Erythroblast (primary cell): Measurements from ENCODE around the gene ARL6IP4.

Experiments used
- DNase-seq, 2 experiments: peaks; one replicate each; lab custom pipeline; 2025; lab: John Stamatoyannopoulos, UW
- GATA1 ChIP-seq: IDR thresholded peaks from 2 replicates; pipeline ENCODE4 v1.6.1; 2011; ENCODE audit warnings: low read depth, mild to moderate bottlenecking, control low read depth, low read length, moderate library complexity
- POLR2A ChIP-seq: IDR thresholded peaks from 2 replicates; pipeline ENCODE4 v1.6.1; 2011; ENCODE audit warnings: mild to moderate bottlenecking, low read length

Gene ARL6IP4

DNA sequence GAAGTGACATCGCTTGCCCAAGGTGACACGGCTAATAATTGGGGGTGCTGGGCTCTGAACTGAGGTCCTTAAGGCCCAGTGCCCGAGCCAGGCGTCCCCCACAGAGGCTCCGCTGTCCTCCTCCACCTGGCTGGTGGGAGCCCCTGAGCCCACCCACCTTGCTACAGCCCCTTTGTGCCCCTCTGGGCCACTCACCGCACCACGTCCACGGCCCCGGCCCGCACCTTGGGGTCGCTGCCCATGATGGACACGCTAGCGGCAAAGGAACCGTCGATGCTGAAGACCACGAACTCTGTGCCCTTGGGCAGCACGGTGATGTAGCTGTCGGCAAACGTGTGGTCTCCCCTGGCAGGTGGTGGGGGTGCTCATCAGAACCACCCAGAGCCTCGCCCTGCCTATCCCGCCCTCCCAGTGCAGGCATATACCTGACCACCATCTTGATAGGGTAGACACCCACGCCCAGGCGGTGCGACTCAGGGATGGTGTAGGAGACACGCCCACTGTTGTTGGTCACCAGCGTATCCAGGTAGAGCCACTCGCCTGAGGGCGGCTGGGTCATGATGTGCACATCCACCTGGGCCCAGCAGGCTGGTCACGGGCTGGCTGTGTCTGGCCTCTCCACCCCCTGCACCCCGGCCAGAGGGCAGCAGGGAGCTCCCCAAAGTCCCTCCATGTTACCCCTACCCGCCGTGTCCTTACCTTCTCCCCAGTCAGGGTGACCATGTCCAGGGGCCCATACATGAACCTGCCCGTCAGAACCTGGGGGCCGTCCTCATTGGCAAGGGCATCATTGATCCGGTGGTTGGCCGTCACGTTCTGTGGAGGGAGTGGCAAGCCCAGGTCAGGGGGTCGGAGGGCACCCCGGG, 6.8 kb downstream of the ARL6IP4 start:
- DNase-seq = no peak

DNA sequence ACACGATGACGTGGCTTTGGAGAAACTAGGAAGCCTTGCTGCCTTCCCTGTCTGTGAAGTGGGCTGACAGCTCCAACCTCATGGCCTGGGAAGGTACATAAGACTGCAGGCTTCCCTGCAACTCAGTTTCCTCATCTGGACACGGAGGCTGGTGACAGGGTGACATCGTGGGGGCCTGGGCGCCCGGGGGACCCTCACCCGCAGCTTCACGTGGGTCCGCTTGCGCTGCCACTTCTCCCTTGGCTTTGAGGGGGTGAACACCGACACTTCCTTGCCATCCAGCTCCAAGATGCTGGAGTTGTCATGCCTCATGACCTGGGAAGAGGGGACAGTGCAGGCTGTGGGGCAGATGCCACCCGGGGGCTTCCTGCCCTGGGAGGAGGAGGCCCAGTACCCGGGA, 7.6 kb downstream of the ARL6IP4 start:
- no peak for TF ChIP-seq POLR2A
- TF ChIP-seq GATA1 = no peak

More for the DNA sequence above, 6.8 kb downstream of the ARL6IP4 start:
- no peak for TF ChIP-seq GATA1
- no peak for TF ChIP-seq POLR2A

DNA sequence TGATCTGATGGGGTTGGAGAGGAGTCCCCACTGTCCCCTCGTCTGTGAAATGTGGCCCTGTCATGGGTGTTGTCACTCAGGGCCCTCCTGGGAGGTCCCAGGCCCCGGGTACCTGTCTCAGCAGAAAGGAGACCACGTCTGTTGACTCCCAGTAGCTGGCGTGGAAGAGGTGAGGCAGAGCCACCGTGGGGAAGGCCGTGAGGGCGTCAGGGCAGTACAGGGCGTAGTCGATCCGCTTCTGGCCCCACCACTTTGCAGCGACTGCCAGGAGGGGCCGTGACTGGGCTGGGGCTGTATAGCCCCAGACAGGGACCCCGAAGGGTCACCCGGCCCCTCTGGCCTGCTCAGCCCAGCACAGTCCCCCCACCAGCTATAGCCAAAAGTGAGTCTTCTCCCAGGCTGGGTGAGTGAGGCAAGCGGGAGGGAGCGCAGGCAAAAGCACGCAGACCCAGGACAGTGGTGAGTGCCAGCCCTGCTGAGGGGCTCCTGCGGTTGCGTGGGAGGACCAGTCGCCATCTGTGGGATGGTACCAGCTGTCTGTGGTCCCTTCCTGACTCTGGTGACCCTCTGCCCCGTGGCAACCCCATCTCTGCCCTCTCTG, 8.2 kb downstream of the ARL6IP4 start:
- no peak for TF ChIP-seq GATA1
- no peak for TF ChIP-seq POLR2A

More for the DNA sequence above, 7.6 kb downstream of the ARL6IP4 start:
- no peak for DNase-seq

DNA sequence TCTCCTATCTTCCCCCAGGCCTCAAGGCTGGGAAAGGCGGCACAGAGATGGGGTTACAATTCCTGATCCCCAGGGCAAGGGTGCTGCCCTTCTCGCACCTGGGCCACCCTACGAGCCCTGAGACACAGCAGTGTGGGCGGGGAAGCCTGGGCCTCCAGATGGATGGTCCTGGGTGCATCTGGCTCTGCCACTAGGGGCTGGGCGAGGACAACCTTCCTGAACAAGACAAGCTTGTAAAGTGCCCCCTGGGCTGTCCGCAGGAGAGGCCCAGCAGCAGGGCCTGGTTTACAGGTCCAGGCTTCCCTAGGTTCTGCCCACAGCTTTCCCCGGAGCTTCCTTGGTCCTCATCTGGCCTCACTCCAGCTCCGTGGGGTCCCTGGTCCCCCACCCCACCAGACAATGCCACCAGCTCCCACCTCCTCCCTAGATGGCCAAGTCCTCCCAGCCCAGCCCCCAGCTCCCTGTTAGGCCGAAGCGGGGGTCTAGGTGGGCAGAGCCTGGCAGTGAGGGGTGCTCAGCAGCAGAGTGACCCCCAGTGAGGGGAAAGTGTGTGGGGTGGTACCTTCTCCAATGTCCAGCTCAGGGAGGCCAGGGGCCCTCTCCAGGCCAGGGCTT, 8.9 kb downstream of the ARL6IP4 start:
- TF ChIP-seq GATA1 (no peak), POLR2A (no peak)

More for the DNA sequence above, 8.2 kb downstream of the ARL6IP4 start:
- DNase-seq = no peak

DNA sequence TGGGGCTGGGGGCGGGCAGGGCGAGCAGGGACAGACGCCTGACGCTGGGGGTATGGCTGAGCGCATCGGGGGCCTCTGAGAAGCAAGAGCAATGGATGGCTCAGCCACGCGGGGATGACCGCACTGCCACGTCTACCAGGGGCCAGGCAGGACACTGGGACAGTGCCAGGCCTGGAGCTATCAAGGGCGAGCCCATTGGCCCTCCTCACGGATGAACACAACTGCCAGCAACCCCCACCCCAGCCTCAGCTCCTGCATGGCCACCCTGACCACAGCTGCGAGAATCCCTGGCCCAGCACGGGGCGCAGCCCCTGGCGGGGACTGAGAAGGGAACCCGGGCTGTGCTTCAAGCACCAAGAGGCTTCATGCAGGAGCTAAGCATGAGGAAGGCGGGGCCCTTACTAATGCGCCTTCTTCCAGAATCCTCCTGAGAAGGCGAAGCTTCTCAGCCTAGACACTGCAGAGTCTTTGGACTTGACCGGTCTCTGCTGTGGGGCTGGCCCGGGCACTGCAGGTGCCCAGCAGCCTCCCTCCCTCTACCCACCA, 9.5 kb downstream of the ARL6IP4 start:
- no peak for TF ChIP-seq GATA1
- TF ChIP-seq POLR2A = no peak
- DNase-seq = no peak

More for the DNA sequence above, 8.9 kb downstream of the ARL6IP4 start:
- DNase-seq = no peak

DNA sequence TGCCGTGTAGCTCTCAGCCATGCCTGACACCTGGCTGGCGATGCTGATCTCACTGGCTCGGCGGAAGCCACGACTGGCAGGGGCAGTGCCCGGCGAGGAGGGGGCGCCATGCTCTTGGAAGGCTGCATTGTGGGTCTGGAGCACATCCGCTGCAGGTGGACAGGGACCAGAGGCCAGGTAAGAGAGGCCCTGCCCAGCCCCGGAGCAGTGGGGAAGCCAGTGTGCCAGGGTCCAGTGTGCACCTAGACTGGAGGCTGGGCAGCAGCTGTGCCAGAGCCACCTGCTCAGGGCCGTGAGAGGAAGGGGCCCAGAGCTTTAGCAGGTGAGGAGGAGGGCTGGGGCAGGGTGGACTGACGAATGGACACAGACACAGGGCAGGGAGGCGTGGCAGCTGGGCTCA, 10.1 kb downstream of the ARL6IP4 start:
- TF ChIP-seq POLR2A = no peak
- DNase-seq = no peak

DNA sequence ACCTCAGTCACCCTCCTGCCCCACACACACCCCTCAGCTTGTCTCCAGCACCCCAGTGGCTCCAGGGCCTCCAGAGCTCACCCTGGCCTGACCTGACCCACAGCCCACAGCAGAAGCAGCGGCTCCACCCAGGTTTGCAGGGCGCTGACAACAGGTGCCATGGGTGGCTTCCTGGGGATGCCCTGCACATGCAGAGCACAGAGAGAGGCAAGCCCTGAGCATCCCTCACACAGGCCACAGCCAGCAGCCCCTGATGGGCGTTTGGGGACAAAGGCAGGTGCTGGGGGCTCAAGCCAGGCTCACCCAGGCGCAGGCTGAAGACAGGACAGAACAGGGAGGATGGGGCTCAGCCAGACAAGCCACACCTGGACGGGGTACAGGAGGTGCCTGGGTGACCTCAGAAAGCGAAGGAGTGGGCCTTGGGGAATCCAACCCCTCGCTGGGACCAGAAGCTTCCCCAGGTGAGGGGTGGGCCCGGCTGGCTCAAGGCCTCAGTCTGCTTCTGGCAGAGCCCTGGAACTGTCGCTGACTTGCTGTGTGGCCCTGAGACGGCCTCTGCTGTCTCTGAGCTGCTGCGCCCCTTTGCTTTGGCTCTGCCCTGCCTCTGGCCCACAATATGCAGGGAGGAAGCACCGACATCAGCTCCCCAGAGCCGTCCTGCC, 10.6 kb downstream of the ARL6IP4 start:
- DNase-seq = no peak
- TF ChIP-seq POLR2A (no peak), GATA1 (no peak)

DNA sequence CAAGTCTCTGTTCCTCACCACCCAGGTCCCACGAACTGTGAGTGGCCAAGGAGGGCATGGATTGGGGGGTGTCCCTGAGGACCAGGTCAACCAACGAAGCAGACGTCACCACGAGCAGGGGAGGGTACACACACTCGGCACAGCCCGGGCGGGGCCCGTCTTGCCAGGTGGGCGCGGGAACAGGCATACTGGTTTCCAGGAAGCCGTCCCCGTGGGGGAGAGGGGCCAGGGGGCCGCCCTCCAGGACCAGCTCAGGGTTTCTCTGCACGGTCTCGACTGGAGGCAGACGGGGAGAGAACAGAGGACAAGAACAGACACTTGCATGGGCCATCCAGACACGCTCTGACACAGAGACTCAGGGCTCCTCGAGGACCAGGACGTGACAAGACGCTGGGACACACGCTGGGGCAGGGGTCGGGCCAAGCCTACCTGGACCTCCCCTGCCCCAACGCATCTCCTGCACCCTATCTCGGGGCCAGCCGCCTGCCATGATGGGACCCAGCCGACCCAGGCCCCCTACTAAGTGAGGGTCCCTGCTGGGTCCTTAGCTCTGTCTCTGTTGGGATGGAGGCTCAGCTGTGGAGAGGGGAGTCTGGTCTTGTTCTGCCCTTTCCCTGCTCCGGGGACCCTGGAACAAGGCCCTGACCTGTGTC, 11.3 kb downstream of the ARL6IP4 start:
- DNase-seq = no peak
- no peak for TF ChIP-seq GATA1
- no peak for TF ChIP-seq POLR2A

DNA sequence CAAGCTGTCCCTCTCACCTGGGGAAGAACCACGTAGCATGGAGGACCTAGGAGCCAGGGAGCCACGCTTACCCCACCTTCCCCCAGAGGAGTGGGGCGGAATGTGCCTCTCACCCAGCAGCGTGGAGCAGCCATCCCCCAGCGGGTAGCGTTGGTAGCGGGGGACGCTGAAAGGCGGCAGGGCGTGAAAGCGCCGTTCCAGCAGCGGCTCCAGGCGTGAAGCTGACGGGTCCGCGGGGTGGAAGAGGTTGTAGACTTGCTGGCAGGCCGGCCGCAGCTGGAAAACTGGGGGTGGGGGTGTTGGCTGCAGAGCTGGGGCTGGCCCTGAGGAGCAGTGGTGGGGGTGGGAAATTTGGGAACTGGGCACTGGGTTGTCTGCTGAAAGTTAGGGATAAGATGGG, 11.9 kb downstream of the ARL6IP4 start:
- no peak for DNase-seq
- TF ChIP-seq POLR2A (no peak), GATA1 (no peak)

DNA sequence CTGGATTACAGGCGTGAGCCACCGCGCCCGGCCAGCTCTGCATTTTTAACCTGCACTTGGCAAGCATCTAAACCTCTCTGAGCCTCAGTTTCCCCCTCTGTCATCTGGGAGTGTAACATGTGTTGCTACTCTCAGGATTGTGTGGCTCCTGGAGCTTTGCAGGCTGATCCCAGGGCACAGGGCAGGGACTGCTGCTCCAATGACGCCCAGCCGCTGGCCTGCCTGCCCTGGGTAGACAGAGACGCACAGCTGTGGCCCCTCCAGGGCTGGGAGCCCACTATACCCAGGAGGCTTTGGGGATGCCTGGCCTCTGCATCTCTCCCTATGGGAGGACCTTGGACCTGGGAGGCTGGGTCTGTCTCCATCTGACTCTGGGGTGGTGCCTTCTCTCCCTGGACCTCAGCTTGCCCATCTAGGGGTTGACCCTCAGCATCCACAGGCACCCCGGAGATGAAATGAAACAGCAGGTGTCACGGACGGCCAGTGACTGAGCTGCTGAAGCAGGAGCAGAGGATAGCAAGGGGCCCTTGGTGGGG, 13.7 kb downstream of the ARL6IP4 start:
- no peak for TF ChIP-seq GATA1
- no peak for TF ChIP-seq POLR2A
- no peak for DNase-seq

DNA sequence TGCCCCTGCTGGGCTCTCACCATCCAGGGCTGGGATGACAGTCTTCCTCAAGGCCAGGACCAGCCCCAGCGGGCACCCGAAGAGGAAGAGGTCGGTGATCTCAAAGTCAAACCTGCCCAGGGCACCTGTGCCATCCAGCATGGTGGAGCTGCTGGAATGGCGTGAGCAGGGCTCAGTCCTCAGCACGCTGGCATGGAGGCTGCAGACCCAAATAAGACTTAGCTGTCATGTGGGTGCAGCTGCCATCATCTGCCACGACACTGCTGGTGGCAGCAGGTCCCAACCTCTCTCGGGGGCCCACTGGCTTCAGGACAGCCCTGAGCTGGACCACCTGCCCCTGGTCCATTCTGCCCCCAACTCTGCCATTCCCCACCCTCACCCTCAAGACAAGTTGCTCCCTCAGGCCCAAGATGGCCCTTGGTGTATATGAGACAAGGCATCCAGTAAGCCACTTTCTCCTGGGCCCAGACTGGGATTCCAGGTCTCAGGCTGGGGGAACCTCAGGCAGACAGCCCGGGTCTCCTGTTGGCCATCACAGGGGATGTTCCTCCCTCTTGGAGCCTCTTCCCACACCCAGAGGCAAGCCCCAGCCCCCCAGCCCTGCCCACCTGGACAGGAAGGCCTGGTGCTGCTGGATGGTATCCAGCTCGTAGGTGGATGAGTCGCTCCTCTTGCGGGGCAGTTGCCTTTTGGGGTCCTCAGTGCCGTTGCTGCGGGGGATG, 14.5 kb downstream of the ARL6IP4 start:
- no peak for DNase-seq
- TF ChIP-seq GATA1 (no peak), POLR2A (no peak)

DNA sequence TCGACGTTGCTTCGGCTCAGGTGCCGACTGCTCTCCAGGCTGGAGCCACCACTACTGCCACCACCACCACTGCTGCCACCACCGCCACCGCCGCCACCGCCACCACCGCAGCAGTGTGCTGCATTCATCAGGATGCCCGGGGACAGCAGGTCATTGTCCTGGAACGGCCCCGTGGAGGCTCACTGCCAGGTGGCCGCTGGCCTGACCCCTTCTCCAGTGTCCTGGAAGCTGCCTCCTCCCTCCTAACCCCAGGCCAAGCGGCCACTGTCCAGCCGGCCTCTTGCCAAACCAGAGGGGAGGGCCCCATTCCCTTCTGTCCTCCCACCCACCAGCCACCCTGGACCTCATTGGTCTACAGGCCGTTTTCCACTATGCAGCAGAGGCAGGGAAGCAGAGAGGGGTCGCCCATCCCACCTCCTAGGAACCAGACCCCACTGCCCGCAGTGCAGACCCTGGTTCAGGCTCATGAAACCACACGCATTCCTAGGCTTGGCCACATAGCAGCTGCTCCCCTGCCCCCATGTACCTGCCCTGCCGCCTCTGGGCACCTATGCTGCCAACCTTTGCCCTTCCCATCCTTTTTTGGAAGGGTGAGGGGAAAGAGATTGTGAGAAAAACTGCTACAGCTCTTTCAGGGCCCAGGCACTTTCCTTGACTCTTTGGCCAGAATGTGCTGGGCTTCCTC, 15.2 kb downstream of the ARL6IP4 start:
- TF ChIP-seq POLR2A (no peak), GATA1 (no peak)

More for the DNA sequence above, 15.2 kb downstream of the ARL6IP4 start:
- no peak for DNase-seq
